ENCODE data around the gene LY9. TPM values are rescaled to one million over a fixed set of nuclear protein-coding genes. Genes with fewer than 3 reads are reported as not detected.

Gene LY9
- total and polyA plus RNA-seq, 9 donors = 0.15 to 2.9 (median 0.45) TPM; not detected in 2

GRCh38 chr1:160748181-160748877 is 47.6 kb upstream of the LY9 start:
- Histone ChIP-seq H3K4me3 (no peak overlapping the region), H3K9me3 (no peaks in the 10 kb centered on the region), H3K27ac (no peak overlapping the region), H3K4me1 (ENCODE audit: insufficient read depth) (peaks cover 3% of the 10 kb centered on the region), H3K27me3 (no peaks in the 10 kb centered on the region), H3K36me3 (no peaks in the 10 kb centered on the region)
- WGBS, 3 donors = 73 to 78% (median 75%) methylated on average over 10 of the region's 10 CpGs
- no peak for DNase-seq
- intact Hi-C loops (cut with DNase I) = no loop called here
- TF ChIP-seq POLR2A (IDR thresholded peaks at IDR 0.05) = no peak
- TF ChIP-seq, protein P1, sequence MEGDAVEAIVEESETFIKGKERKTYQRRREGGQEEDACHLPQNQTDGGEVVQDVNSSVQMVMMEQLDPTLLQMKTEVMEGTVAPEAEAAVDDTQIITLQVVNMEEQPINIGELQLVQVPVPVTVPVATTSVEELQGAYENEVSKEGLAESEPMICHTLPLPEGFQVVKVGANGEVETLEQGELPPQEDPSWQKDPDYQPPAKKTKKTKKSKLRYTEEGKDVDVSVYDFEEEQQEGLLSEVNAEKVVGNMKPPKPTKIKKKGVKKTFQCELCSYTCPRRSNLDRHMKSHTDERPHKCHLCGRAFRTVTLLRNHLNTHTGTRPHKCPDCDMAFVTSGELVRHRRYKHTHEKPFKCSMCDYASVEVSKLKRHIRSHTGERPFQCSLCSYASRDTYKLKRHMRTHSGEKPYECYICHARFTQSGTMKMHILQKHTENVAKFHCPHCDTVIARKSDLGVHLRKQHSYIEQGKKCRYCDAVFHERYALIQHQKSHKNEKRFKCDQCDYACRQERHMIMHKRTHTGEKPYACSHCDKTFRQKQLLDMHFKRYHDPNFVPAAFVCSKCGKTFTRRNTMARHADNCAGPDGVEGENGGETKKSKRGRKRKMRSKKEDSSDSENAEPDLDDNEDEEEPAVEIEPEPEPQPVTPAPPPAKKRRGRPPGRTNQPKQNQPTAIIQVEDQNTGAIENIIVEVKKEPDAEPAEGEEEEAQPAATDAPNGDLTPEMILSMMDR (IDR thresholded peaks at IDR 0.05) = no peak

DNA sequence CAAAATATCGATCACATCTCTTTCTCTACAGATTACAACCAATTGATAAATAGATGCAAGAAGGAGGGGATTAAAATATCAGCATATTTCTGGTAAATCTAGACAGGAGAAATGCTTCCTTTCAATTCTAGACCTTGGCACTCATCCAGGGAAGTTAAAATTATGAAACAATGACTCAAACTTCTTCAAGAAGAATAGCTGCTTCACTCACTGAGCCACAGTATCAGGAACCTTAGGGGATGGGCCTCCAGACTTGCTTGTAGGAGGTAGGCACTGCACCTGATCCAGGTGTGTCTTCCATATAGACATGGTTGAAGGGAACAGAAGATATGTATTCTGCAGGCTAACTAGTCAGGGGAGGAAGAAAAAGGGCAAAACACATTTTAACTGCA is 47.1 kb upstream of the LY9 start:
- TF ChIP-seq POLR2A (IDR thresholded peaks at IDR 0.05) = no peak
- TF ChIP-seq EP300 (IDR thresholded peaks at IDR 0.05) = no peak
- TF ChIP-seq, protein P1 (IDR thresholded peaks at IDR 0.05) = no peak

DNA sequence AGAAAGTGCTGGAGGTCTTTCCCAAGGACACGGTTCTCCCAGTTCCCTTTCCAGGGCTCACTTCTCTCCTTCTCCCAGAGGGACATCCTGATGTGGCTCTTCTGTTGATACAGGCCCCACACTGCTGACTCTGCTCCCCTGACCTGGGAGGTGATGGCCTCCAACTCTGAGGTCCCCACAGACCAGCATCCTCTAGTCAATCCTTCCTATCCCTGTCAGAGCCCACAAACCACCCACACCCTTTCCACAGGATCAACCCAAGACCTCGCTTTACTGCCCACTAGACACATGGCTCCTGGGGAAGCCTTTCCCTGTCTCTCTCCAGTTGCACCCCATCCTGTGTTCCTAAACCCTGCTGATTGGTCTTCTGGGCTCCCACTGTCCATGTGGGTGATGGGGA is 45.4 kb upstream of the LY9 start:
- no peak overlapping the region for H3K4me3 ChIP-seq
- H3K27ac ChIP-seq = no peak overlapping the region
- no peak for DNase-seq
- TF ChIP-seq EP300 (IDR thresholded peaks at IDR 0.05) (no peak), POLR2A (IDR thresholded peaks at IDR 0.05) (no peak)
- TF ChIP-seq, protein P1 (IDR thresholded peaks at IDR 0.05) = no peak
- WGBS, 3 donors = 86 to 94% (median 89%) methylated on average over 2 of the region's 2 CpGs
- no peaks in the 10 kb centered on the region for H3K27me3 ChIP-seq
- no peaks in the 10 kb centered on the region for H3K36me3 ChIP-seq
- peaks cover 6% of the 10 kb centered on the region for H3K4me1 ChIP-seq (ENCODE audit: insufficient read depth)
- intact Hi-C loops (cut with DNase I) = no loop called here
- H3K9me3 ChIP-seq = no peaks in the 10 kb centered on the region

More for the DNA sequence above, 47.1 kb upstream of the LY9 start:
- Histone ChIP-seq H3K27ac (no peak overlapping the region), H3K4me1 (ENCODE audit: insufficient read depth) (peaks cover 6% of the 10 kb centered on the region), H3K9me3 (no peaks in the 10 kb centered on the region), H3K27me3 (no peaks in the 10 kb centered on the region), H3K36me3 (no peaks in the 10 kb centered on the region), H3K4me3 (no peak overlapping the region)
- WGBS, 3 donors = 88 to 98% (median 96%) methylated on average over 1 of the region's 1 CpG
- intact Hi-C loops (cut with DNase I) = no loop called here
- no peak for DNase-seq

GRCh38 chr1:160752406-160752805 is 43.6 kb upstream of the LY9 start:
- H3K4me3 ChIP-seq = no peak overlapping the region
- peaks cover 6% of the 10 kb centered on the region for H3K4me1 ChIP-seq (ENCODE audit: insufficient read depth)
- no peak for DNase-seq
- no peaks in the 10 kb centered on the region for H3K9me3 ChIP-seq
- peak overlapping the region in 1 of 2 donors; percentile 64 for H3K27ac ChIP-seq
- H3K36me3 ChIP-seq = no peaks in the 10 kb centered on the region
- WGBS, 3 donors = 62 to 70% (median 62%) methylated on average over 3 of the region's 3 CpGs
- no peak for TF ChIP-seq POLR2A (IDR thresholded peaks at IDR 0.05)
- TF ChIP-seq, protein P1 (IDR thresholded peaks at IDR 0.05) = no peak
- no peak for TF ChIP-seq EP300 (IDR thresholded peaks at IDR 0.05)
- no peaks in the 10 kb centered on the region for H3K27me3 ChIP-seq
- intact Hi-C loops (cut with DNase I) = no loop called here

Data from ovary (tissue), 9 donors.